ENCODE data around the gene ODC1.

- TF ChIP-seq CTCF (IDR thresholded peaks at IDR 0.05) = no peak
- TF ChIP-seq POLR2A (IDR thresholded peaks at IDR 0.05) = no peak
Measured at GRCh38 chr2:10392548-10392947, 55.6 kb downstream of the ODC1 start.
